Measurements from ENCODE around the gene LIFR.

LIFR gene

DNA sequence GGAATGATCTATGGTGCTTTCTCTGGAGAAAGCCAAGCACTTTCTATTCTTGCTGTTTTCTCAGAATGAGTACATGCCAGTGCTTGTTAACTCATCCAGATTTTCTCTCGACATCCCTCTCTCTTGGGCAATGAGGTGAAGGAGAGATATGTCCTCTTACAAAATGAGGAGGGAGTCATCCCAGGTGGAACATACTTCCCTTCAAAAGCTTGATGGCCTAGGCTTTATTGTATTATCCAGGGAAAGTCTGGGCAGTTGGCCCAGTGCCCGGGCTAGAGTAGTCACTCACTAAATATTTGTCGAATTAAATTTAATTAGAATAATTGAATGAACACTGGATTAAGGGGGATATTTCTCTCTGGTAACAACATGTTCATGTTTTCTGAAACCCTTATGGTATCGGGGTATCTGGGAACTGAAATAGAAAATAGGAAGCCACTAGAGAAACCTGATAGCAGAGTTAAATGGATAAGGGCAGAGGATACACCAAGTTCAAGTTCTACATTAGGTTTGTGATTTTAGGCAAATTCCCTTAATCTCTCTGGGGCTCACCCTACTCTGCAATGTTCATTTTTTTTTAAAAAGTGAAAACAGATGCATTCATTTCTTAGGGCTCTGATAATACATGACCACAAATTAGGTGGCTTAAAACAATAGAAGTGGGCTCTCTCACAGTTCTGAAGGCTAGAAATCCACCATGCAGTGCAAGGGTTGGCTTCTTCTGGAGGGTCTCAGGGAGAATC lies 99.6 kb downstream of the LIFR start:
- TF ChIP-seq, protein P1, sequence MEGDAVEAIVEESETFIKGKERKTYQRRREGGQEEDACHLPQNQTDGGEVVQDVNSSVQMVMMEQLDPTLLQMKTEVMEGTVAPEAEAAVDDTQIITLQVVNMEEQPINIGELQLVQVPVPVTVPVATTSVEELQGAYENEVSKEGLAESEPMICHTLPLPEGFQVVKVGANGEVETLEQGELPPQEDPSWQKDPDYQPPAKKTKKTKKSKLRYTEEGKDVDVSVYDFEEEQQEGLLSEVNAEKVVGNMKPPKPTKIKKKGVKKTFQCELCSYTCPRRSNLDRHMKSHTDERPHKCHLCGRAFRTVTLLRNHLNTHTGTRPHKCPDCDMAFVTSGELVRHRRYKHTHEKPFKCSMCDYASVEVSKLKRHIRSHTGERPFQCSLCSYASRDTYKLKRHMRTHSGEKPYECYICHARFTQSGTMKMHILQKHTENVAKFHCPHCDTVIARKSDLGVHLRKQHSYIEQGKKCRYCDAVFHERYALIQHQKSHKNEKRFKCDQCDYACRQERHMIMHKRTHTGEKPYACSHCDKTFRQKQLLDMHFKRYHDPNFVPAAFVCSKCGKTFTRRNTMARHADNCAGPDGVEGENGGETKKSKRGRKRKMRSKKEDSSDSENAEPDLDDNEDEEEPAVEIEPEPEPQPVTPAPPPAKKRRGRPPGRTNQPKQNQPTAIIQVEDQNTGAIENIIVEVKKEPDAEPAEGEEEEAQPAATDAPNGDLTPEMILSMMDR (IDR thresholded peaks at IDR 0.05; ENCODE audit: borderline replicate concordance, control extremely low read depth, extremely low read depth, insufficient read depth, missing control alignments), result no peak
- in situ Hi-C loops (cut with MboI; ENCODE audit: low sequenced_read_pairs, unreplicated experiment), result no loop called here
- DNase-seq (ENCODE audit: low spot score), result no peak

DNA sequence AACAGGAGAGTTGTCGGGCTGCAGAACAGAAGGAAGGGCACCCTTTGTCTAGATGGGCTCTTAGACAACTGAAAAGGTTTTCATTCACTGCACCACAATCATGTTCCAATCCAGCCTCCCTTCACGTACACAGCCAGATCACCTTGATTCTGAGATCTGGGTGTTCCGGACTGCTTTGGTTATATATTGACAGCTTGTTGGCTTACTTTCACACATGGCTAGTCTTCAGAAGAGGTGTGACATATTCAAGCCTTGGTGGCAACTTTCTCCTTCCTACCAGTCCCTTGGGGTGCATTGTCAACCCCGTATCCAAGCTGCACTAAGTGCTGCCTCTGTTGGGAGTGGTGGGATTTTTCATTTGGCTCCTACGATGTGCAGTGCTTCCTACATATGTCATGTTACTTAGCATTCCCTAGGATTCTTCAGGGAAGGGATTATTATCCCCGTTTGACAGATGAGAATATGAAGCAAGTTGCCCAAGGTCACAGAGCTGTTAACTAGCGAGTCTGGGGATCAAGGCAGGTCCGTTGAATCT lies 100.6 kb downstream of the LIFR start:
- in situ Hi-C loops (cut with MboI; ENCODE audit: low sequenced_read_pairs, unreplicated experiment), result no loop called here
- DNase-seq (ENCODE audit: low spot score), result no peak
- TF ChIP-seq, protein P1 (IDR thresholded peaks at IDR 0.05; ENCODE audit: borderline replicate concordance, control extremely low read depth, extremely low read depth, insufficient read depth, missing control alignments), result no peak

DNA sequence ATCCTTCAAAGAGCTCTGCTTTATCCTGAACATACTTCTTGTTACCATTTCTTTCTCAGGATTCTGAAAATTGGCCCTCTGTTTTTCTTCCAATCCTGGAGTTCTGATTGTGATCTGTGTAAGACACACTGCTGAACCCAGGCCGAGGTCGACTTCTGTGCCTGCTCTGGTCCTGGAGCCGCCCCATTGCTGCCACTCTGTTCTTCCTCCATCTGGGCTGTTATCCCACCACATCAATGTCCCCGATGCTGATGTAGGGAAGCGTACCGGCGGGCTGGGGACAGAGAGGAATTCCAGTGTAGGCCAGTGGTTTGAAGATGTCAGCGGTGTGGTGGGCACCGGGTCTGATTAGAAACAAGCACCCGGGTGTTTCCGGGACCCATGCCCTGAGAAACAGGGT lies 102.5 kb downstream of the LIFR start:
- no peak for DNase-seq (ENCODE audit: low spot score)
- in situ Hi-C loops (cut with MboI; ENCODE audit: low sequenced_read_pairs, unreplicated experiment), result no loop called here
- TF ChIP-seq, protein P1 (IDR thresholded peaks at IDR 0.05; ENCODE audit: borderline replicate concordance, control extremely low read depth, extremely low read depth, insufficient read depth, missing control alignments), result no peak

DNA sequence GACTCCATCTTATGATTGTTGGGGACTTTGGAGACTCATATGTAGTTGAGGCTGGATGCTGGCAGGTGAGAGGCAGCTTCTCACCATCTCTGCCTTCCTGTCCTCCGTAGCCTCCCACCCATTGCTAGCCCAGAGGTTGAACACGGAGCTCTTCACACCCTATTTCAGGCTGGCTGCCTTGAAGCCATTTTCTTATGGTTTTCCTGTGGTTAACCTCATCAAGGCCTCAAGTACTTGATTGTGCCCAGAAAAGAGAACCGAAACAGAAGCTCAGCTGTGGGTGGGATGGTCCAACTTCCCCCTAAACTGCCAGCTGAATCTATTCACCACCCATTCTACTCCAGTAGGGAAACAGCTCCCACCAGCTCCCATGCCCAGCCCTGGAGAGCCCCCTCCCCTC lies 102.9 kb downstream of the LIFR start:
- peak; percentile 72 for DNase-seq (ENCODE audit: low spot score)
- in situ Hi-C loops (cut with MboI; ENCODE audit: low sequenced_read_pairs, unreplicated experiment), result no loop called here
- TF ChIP-seq, protein P1 (IDR thresholded peaks at IDR 0.05; ENCODE audit: borderline replicate concordance, control extremely low read depth, extremely low read depth, insufficient read depth, missing control alignments), result no peak

DNA sequence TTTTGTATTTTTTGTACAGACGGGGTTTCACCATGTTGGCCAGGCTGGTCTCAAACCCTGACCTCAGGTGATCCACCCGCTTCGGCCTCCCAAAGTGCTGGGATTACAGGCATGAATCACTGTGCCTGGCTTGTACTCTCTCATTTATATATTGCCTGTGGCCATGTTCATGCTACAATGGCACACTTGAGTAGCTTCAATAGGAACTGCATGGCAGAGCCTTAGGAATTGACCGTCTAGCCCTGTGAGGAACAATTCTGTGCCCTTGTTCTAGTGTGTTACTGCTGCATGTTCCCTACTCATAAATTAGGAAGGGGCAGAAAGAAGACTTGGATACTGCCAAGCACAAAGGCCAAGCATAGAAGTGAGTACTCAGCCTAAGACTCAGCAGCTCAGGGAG lies 104.2 kb downstream of the LIFR start:
- in situ Hi-C loops (cut with MboI; ENCODE audit: low sequenced_read_pairs, unreplicated experiment), result no loop called here
- TF ChIP-seq, protein P1 (IDR thresholded peaks at IDR 0.05; ENCODE audit: borderline replicate concordance, control extremely low read depth, extremely low read depth, insufficient read depth, missing control alignments), result no peak
- no peak for DNase-seq (ENCODE audit: low spot score)

DNA sequence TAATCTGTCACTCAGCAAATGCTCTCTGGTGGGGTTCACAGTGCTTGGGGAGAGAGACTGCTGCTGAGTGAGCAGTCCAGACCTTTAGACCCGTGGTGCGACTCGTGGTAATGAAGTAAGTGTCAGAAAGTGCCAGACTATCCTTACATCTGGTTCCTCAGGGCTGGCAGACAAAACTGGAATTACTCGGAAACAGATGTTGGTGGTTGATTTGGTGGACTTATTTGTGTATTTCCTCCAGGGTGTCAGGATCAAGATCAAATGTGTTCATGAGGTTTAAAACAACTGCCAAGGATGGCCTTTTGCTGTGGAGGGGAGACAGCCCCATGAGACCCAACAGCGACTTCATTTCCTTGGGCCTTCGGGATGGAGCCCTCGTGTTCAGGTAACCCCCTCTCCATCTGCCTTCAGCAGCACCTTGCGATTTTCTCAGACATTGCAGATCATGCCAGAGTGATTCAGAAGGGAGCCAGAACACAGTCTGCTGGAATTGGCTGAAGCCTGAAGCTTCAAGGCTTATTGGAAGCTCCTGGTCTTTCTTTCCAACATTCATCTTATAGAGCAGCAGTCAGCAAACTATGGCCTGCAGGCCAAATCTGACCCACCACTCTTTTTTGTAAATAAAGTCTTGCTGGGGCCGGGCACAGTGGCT lies 105.2 kb downstream of the LIFR start:
- TF ChIP-seq, protein P1 (IDR thresholded peaks at IDR 0.05; ENCODE audit: borderline replicate concordance, control extremely low read depth, extremely low read depth, insufficient read depth, missing control alignments), result no peak
- no peak for DNase-seq (ENCODE audit: low spot score)
- in situ Hi-C loops (cut with MboI; ENCODE audit: low sequenced_read_pairs, unreplicated experiment), result no loop called here
